ENCODE data around the gene SF1. TPM values are rescaled to one million over a fixed set of nuclear protein-coding genes. Genes with fewer than 3 reads are reported as not detected.

Gene SF1
- total and polyA plus RNA-seq, 11 donors: 59.2 to 349 (median 152) TPM

- Histone ChIP-seq H3K4me1 (peaks cover 0 to 18% (median 12%) of the 10 kb centered on the region in 12 donors), H3K27ac (no peak overlapping the region)
- no peak for ATAC-seq
Measured at GRCh38 chr11:64754919-64755662, 23.3 kb downstream of the SF1 start.

GRCh38 chr11:64754124-64754918 lies 24.0 kb downstream of the SF1 start:
- no peak overlapping the region for H3K27ac ChIP-seq

More at GRCh38 chr11:64754919-64755662, 23.3 kb downstream of the SF1 start:
- Histone ChIP-seq H3K27me3 (no peaks in the 10 kb centered on the region), H3K9me3 (no peaks in the 10 kb centered on the region), H3K4me3 (no peak overlapping the region), H3K36me3 (peaks cover 0 to 41% (median 16%) of the 10 kb centered on the region in 9 donors)
- DNase-seq: no peak
- intact Hi-C loops (cut with DNase I): no loop called here
- WGBS, 4 donors: 83 to 94% (median 88%) methylated on average over 18 to 21 of the region's 21 CpGs
- TF ChIP-seq, protein P1, sequence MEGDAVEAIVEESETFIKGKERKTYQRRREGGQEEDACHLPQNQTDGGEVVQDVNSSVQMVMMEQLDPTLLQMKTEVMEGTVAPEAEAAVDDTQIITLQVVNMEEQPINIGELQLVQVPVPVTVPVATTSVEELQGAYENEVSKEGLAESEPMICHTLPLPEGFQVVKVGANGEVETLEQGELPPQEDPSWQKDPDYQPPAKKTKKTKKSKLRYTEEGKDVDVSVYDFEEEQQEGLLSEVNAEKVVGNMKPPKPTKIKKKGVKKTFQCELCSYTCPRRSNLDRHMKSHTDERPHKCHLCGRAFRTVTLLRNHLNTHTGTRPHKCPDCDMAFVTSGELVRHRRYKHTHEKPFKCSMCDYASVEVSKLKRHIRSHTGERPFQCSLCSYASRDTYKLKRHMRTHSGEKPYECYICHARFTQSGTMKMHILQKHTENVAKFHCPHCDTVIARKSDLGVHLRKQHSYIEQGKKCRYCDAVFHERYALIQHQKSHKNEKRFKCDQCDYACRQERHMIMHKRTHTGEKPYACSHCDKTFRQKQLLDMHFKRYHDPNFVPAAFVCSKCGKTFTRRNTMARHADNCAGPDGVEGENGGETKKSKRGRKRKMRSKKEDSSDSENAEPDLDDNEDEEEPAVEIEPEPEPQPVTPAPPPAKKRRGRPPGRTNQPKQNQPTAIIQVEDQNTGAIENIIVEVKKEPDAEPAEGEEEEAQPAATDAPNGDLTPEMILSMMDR (IDR thresholded peaks at IDR 0.05): no peak
- no peak for TF ChIP-seq POLR2A (IDR thresholded peaks at IDR 0.05)

GRCh38 chr11:64753380-64754123 lies 24.8 kb downstream of the SF1 start:
- intact Hi-C loops (cut with DNase I): no loop called here
- H3K36me3 ChIP-seq: peaks cover 0 to 42% (median 18%) of the 10 kb centered on the region in 9 donors
- no peak overlapping the region for H3K4me3 ChIP-seq
- DNase-seq (no peak), ATAC-seq (no peak)
- H3K4me1 ChIP-seq: peaks cover 0 to 3% (median 0%) of the 10 kb centered on the region in 12 donors
- WGBS, 4 donors: 94 to 97% (median 95%) methylated on average over 40 to 43 of the region's 43 CpGs
- TF ChIP-seq, protein P1 (IDR thresholded peaks at IDR 0.05): no peak
- no peak for TF ChIP-seq POLR2A (IDR thresholded peaks at IDR 0.05)
- H3K9me3 ChIP-seq: no peaks in the 10 kb centered on the region
- H3K27me3 ChIP-seq: no peaks in the 10 kb centered on the region
- H3K27ac ChIP-seq: no peak overlapping the region

More at GRCh38 chr11:64754124-64754918, 24.0 kb downstream of the SF1 start:
- TF ChIP-seq, protein P1 (IDR thresholded peaks at IDR 0.05): no peak
- TF ChIP-seq POLR2A (IDR thresholded peaks at IDR 0.05): no peak
- DNase-seq (no peak), ATAC-seq (no peak)
- peaks cover 0 to 10% (median 5%) of the 10 kb centered on the region in 12 donors for H3K4me1 ChIP-seq
- H3K9me3 ChIP-seq: no peaks in the 10 kb centered on the region
- H3K4me3 ChIP-seq: no peak overlapping the region
- no peaks in the 10 kb centered on the region for H3K27me3 ChIP-seq
- WGBS, 4 donors: 82 to 87% (median 85%) methylated on average over 22 to 26 of the region's 26 CpGs
- peaks cover 0 to 42% (median 18%) of the 10 kb centered on the region in 9 donors for H3K36me3 ChIP-seq
- intact Hi-C loops (cut with DNase I): no loop called here
